HepG2 (cell line): Measurements from ENCODE around the gene IKZF3. TPM values are rescaled to one million over a fixed set of nuclear protein-coding genes. Genes with fewer than 3 reads are reported as not detected.

ENCODE experiments used
- ATAC-seq: fragments of 200-7000 bp; cut with Tn5 transposase; 3 replicates; pipeline ENCODE4 v1.9.1; 2020; ENCODE audit warnings: mild to moderate bottlenecking, moderate library complexity
- BruUV-seq: library from RNA; stranded (reverse); fragments of 400-500 nt; replicated peaks from 2 replicates; lab custom pipeline; 2021; lab: Mats Ljungman, UMichigan
- CTCF ChIA-PET: fragments of 300-600 bp; formaldehyde crosslinking; extraction: SDS; loops from one replicate; lab custom pipeline; 2021; ENCODE audit warnings: low total read pairs, inconsistent platforms, low intra/inter-chr PET ratio; lab: Yijun Ruan, JAX
- POLR2A ChIA-PET: fragments of 350-600 bp; sonication (Branson Sonifier 250); formaldehyde crosslinking; loops from one replicate; lab custom pipeline; 2020; ENCODE audit warnings: antibody characterized with exemption, inconsistent platforms; lab: Yijun Ruan, JAX
- DNase-seq: peaks from one replicate; pipeline ENCODE4 v3.0.0-alpha.2; 2015; ENCODE audit warnings: low spot score
- FAIRE-seq: peaks from 3 replicates; lab custom pipeline; 2011; peaks lifted over from hg19 to GRCh38; lab: Jason Lieb, UNC
- H2AFZ ChIP-seq: one replicate; pipeline ENCODE4 v1.6.1; 2011; ENCODE audit warnings: low read length, inconsistent platforms
- H3K27ac ChIP-seq: fragments of 300-600 bp; 3 replicates; pipeline ENCODE4 v1.8.0; 2011; ENCODE audit warnings: mixed run types, mild to moderate bottlenecking, mixed read lengths, low read length, inconsistent platforms; ENCODE audit not compliant: insufficient read depth; ENCODE audit errors: extremely low read length
- H3K27me3 ChIP-seq, 2 experiments: fragments of 200-600 bp in 1 of 2; 2 replicates in 1 of 2; 3 replicates in 1 of 2; pipeline versions ENCODE4 v1.6.0 to v1.8.0; 2011; ENCODE audit warnings: low read length in 2 of 2, mild to moderate bottlenecking in 2 of 2, moderate library complexity in 2 of 2, inconsistent platforms in 1 of 2; ENCODE audit not compliant: insufficient read depth in 2 of 2, control insufficient read depth in 1 of 2
- H3K36me3 ChIP-seq, 2 experiments: fragments of 200-600 bp in 1 of 2; replicated peaks in 1 of 2; 2 replicates in 1 of 2; 3 replicates in 1 of 2; pipeline versions ENCODE4 v1.5.1 to v1.8.0; 2011; ENCODE audit warnings: low read length in 2 of 2, inconsistent platforms in 1 of 2; ENCODE audit not compliant: insufficient read depth in 2 of 2, control insufficient read depth in 1 of 2
- H3K4me1 ChIP-seq: 2 replicates; pipeline ENCODE4 v1.5.1; 2012; ENCODE audit warnings: low read length, inconsistent platforms; ENCODE audit not compliant: insufficient read depth
- H3K4me2 ChIP-seq: 2 replicates; pipeline ENCODE4 v1.6.0; 2011; ENCODE audit warnings: low read depth, low read length, inconsistent platforms
- H3K4me3 ChIP-seq, 3 experiments: fragments of 200-600 bp in 1 of 3; sonication (generic), shearing (Covaris generic) in 1 of 3; replicated peaks in 1 of 3; 2 replicates each; pipeline ENCODE4 v1.5.1; 2011 to 2016; ENCODE audit warnings: low read length in 3 of 3, inconsistent platforms in 2 of 3, low read depth in 2 of 3, mild to moderate bottlenecking in 2 of 3, control low read depth in 1 of 3, mixed read lengths in 1 of 3; ENCODE audit not compliant: insufficient read depth in 1 of 3
- H3K79me2 ChIP-seq: one replicate; pipeline ENCODE4 v1.6.1; 2011; ENCODE audit warnings: low read length, inconsistent platforms; ENCODE audit not compliant: insufficient read depth
- H3K9ac ChIP-seq: 2 replicates; pipeline ENCODE4 v1.6.0; 2011; ENCODE audit warnings: mild to moderate bottlenecking, low read depth, low read length, inconsistent platforms; ENCODE audit not compliant: insufficient read depth
- H3K9me3 ChIP-seq: 2 replicates; pipeline ENCODE4 v1.5.1; 2012; ENCODE audit warnings: mild to moderate bottlenecking, low read length
- H4K20me1 ChIP-seq: 2 replicates; pipeline ENCODE4 v1.6.0; 2011; ENCODE audit warnings: inconsistent platforms, mild to moderate bottlenecking, low read length, moderate library complexity; ENCODE audit not compliant: insufficient read depth
- CBX1 ChIP-seq: IDR thresholded peaks from one replicate; pipeline ENCODE4 v1.6.1; 2016; ENCODE audit warnings: antibody characterized with exemption, low read depth
- EEA1 ChIP-seq: sonication (generic); formaldehyde crosslinking; IDR thresholded peaks from 2 replicates; pipeline ENCODE4 v1.5.1; 2020; ENCODE audit warnings: mild to moderate bottlenecking, missing genetic modification reagents, borderline replicate concordance
- ETV5 ChIP-seq: IDR thresholded peaks from 2 replicates; pipeline ENCODE4 v1.6.1; 2018; ENCODE audit warnings: missing biosample characterization, missing genetic modification reagents, inconsistent platforms, borderline replicate concordance
- HNRNPL ChIP-seq: fragments of 200-400 bp; formaldehyde crosslinking; IDR thresholded peaks from 2 replicates; pipeline ENCODE4 v1.6.1; 2017; ENCODE audit warnings: mild to moderate bottlenecking, low read depth, low read length
- KLF12 ChIP-seq: sonication (generic); formaldehyde crosslinking; IDR thresholded peaks from 2 replicates; pipeline ENCODE4 v1.4.0; 2020; ENCODE audit warnings: missing genetic modification reagents, borderline replicate concordance
- POGZ ChIP-seq: sonication (generic); formaldehyde crosslinking; IDR thresholded peaks from 2 replicates; pipeline ENCODE4 v1.4.0; 2020; ENCODE audit warnings: mild to moderate bottlenecking, missing genetic modification reagents
- PRPF4 ChIP-seq: fragments of 200-400 bp; formaldehyde crosslinking; IDR thresholded peaks from 2 replicates; pipeline ENCODE4 v1.6.1; 2016; ENCODE audit warnings: low read length, low read depth; ENCODE audit not compliant: poor library complexity, severe bottlenecking
- ZFY ChIP-seq: sonication (generic); formaldehyde crosslinking; IDR thresholded peaks from 2 replicates; pipeline ENCODE4 v1.4.0; 2020; ENCODE audit warnings: missing genetic modification reagents
- ZNF264 ChIP-seq: sonication (generic); formaldehyde crosslinking; IDR thresholded peaks from 2 replicates; pipeline ENCODE4 v1.4.0; 2020; ENCODE audit warnings: missing genetic modification reagents
- ZNF3 ChIP-seq: IDR thresholded peaks from 2 replicates; pipeline ENCODE4 v1.7.0; 2017; ENCODE audit warnings: inconsistent platforms
- ZNF773 ChIP-seq: sonication (generic); formaldehyde crosslinking; IDR thresholded peaks from 2 replicates; pipeline ENCODE4 v1.4.0; 2020; ENCODE audit warnings: missing genetic modification reagents, borderline replicate concordance
- WGBS: methylation state at CpG from one replicate; pipeline ENCODE4 v1.1.6; 2017; ENCODE audit warnings: low lambda C conversion rate; 5-methylcytosine and 5-hydroxymethylcytosine counted together
- in situ Hi-C: cut with HindIII; loops from 2 replicates; pipeline ENCODE4 v1.10.0; 2017; ENCODE audit warnings: low pct_unique_long_range_greater_than_20kb; ENCODE audit not compliant: extremely low pct_ligation_motif_present
- intact Hi-C: fragments of 100-400 bp; cut with micrococcal nuclease; formaldehyde crosslinking; loops from one replicate; pipeline ENCODE4 v1.10.0; 2022; ENCODE audit not compliant: unreplicated experiment
- polyA plus RNA-seq, 8 experiments: library from polyadenylated mRNA; depleted of rRNA in 3 of 8; stranded (reverse) in 7 of 8; unstranded in 1 of 8; fragments of >200 nt; fragmentation: Illumina TruSeq in 4 of 8; extraction: Trizol in 4 of 8; gene quantifications; 2 replicates each; pipeline versions ENCODE4 v1.2.1 to v1.2.3, GENCODE V29; 2011 to 2016; ENCODE audit warnings: low read depth in 4 of 8, missing spikeins in 1 of 8, mixed read lengths in 1 of 8; ENCODE audit not compliant: insufficient read depth in 1 of 8
- total RNA-seq, 5 experiments: library from RNA; depleted of rRNA; stranded (reverse); fragments of >200 nt; fragmentation: Illumina TruSeq; extraction: Trizol; gene quantifications; 2 replicates each; pipeline ENCODE4 v1.2.3, GENCODE V29; 2016; ENCODE audit warnings: low read depth in 1 of 5

Gene IKZF3
- total and polyA plus RNA-seq, 2 of the 13 experiments (the other 11 are each of a cell fraction or from before 2014, with no cell fraction given): not detected

DNA sequence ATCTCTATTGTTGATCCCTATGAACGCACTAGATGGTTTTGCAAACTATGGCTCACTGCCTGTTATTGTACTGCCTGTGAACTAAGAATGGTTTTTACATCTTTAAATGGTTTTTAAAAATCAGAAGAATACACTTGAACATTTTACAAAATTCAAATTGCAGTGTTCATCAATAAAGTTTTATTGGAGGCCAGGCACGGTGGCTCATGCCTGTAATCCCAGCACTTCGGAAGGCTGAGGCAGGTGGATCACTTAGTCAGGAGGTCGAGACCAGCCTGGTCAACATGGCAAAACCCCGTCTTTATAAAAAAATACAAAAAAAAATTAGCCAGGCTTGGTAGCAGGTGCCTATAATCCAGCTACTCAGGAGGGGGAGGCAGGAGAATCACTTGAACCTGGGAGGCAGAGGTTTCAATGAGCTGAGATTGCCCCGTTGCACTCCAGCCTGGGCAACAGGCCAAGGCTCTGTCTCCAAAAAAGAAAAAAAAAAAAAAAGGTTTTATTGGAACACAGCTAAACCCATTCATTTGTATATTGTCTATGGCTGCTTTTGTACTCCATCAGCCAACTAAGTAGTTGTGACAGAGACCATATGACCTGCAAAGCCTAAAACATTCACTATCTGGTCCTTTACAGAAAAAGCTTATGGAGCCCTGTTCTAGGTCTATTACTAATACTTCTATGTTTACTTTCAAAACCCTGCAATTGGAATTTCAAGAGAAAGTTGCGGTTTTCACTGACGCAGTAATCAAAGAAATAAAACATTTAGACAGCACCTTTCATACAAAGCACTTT is 18.9 kb downstream of the IKZF3 start:
- BruUV-seq: no TSS peak
- no peaks in the 10 kb centered on the region for H3K9me3 ChIP-seq
- H3K9ac ChIP-seq: no peak overlapping the region
- DNase-seq (no peak), ATAC-seq (no peak), FAIRE-seq (no peak)
- TF ChIP-seq POGZ (CRISPR knock-in tag) (no peak), KLF12 (CRISPR knock-in tag) (no peak), ZNF773 (CRISPR knock-in tag) (no peak), ZNF264 (CRISPR knock-in tag) (no peak), ZNF3 (CRISPR knock-in tag) (no peak), HNRNPL (no peak), CBX1 (no peak), ZFY (CRISPR knock-in tag) (no peak), EEA1 (no peak), PRPF4 (no peak), ETV5 (no peak)
- peaks cover 2 to 20% of the 10 kb centered on the region in 2 experiments; a peak in 2 of 5 replicates for H3K27me3 ChIP-seq
- CTCF ChIA-PET: no interaction called here
- H3K4me2 ChIP-seq: no peak overlapping the region
- in situ Hi-C loops (no loop called here), intact Hi-C loops (no loop called here)
- H3K27ac ChIP-seq: no peak overlapping the region
- H4K20me1 ChIP-seq: no peaks in the 10 kb centered on the region
- H3K4me3 ChIP-seq: no peak overlapping the region
- H3K79me2 ChIP-seq: no peaks in the 10 kb centered on the region
- H3K36me3 ChIP-seq: no peaks in the 10 kb centered on the region
- POLR2A ChIA-PET: no interaction called here
- no peaks in the 10 kb centered on the region for H3K4me1 ChIP-seq
- WGBS: 16% methylated on average over 8 of the region's 8 CpGs
- no peak overlapping the region for H2AFZ ChIP-seq
